Astrocyte of the cerebellum (primary cell): ENCODE data around the gene SRP72.

Experiments
- DNase-seq: peaks from one replicate; pipeline ENCODE4 v3.0.0-alpha.2; 2011; ENCODE audit warnings: low read depth
- H3K4me3 ChIP-seq: 2 replicates; pipeline ENCODE4 v1.5.1; 2011; ENCODE audit warnings: mild to moderate bottlenecking, low read depth, low read length, moderate library complexity
- in situ Hi-C: cut with HindIII; loops from 2 replicates; pipeline ENCODE4 v1.10.0; 2017; ENCODE audit warnings: low sequenced_read_pairs
- TF ChIP-seq, protein P1 (sequence below): IDR thresholded peaks from 2 replicates; pipeline ENCODE4 v1.5.1; 2012; ENCODE audit warnings: low read length, low read depth, moderate library complexity, mild to moderate bottlenecking; ENCODE audit errors: missing control alignments

The SRP72 gene

DNA sequence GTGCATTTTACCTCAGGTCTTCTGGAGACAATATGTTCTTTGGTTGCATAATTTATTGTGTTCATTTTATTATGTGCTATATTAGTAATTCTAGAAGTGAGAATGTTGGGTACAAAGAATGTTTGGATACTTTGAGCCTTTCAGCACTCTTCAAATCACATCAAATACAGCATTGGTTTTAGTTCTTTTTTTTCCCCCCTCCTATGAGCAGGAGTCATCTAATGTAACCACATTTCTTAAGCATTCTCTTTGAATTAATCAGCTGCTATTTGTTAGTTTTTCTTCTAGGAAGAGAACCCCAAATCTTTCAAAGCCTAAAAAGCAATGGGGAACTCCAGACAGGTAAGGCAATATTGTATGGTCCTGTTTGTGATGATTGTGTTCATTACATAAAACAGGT lies 84.9 kb downstream of the SRP72 start:
- no peak overlapping the region for H3K4me3 ChIP-seq
- TF ChIP-seq, protein P1, sequence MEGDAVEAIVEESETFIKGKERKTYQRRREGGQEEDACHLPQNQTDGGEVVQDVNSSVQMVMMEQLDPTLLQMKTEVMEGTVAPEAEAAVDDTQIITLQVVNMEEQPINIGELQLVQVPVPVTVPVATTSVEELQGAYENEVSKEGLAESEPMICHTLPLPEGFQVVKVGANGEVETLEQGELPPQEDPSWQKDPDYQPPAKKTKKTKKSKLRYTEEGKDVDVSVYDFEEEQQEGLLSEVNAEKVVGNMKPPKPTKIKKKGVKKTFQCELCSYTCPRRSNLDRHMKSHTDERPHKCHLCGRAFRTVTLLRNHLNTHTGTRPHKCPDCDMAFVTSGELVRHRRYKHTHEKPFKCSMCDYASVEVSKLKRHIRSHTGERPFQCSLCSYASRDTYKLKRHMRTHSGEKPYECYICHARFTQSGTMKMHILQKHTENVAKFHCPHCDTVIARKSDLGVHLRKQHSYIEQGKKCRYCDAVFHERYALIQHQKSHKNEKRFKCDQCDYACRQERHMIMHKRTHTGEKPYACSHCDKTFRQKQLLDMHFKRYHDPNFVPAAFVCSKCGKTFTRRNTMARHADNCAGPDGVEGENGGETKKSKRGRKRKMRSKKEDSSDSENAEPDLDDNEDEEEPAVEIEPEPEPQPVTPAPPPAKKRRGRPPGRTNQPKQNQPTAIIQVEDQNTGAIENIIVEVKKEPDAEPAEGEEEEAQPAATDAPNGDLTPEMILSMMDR = no peak
- no peak for DNase-seq
- in situ Hi-C loops = no loop called here
